ENCODE results near the gene ATXN7L2.

DNA sequence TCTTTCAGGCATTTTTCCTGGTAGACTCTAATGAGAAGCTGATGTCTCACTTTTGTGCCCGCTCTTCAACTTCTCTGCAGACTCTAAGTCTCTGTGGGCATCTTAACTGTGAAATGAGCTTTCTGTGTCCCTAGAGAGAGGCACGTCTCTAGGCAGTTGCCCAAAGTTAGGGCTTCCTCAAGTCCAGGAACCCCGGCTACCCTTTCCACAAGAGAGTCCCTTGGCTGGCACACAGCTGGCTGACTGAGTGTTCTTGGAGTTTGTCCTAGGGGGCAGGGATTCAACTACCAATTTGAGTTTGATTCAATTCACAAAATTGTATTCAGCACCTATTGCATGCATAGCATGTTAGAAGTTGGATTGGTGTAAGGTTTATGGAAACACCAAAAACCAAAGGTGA lies 57.4 kb downstream of the ATXN7L2 start:
- TF ChIP-seq, protein P1, sequence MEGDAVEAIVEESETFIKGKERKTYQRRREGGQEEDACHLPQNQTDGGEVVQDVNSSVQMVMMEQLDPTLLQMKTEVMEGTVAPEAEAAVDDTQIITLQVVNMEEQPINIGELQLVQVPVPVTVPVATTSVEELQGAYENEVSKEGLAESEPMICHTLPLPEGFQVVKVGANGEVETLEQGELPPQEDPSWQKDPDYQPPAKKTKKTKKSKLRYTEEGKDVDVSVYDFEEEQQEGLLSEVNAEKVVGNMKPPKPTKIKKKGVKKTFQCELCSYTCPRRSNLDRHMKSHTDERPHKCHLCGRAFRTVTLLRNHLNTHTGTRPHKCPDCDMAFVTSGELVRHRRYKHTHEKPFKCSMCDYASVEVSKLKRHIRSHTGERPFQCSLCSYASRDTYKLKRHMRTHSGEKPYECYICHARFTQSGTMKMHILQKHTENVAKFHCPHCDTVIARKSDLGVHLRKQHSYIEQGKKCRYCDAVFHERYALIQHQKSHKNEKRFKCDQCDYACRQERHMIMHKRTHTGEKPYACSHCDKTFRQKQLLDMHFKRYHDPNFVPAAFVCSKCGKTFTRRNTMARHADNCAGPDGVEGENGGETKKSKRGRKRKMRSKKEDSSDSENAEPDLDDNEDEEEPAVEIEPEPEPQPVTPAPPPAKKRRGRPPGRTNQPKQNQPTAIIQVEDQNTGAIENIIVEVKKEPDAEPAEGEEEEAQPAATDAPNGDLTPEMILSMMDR (IDR thresholded peaks at IDR 0.05; ENCODE audit: low read depth, low read length, poor library complexity, severe bottlenecking): no peak
- no peak for TF ChIP-seq EZH2phosphoT487 (IDR thresholded peaks at IDR 0.05; ENCODE audit: borderline replicate concordance, low read length)

All from DOHH2 (cell line).